Stimulated activated CD8-positive, alpha-beta memory T cell treated with anti-CD3 and anti-CD28 coated beads, Interleukin-2, amount 100 ng/mL, for 1 hour (primary cell): ENCODE data around the gene NEUROD2.

Experiments
- DNase-seq, 2 donors: peaks; one replicate each; pipeline ENCODE4 v3.0.0-alpha.2; 2020; ENCODE audit warnings: low read depth in 2 of 2

Gene NEUROD2

GRCh38 chr17:39580082-39580468, 27.6 kb downstream of the NEUROD2 start:
- no peak for DNase-seq

- no peak for DNase-seq
These were observed 28.2 kb downstream of the NEUROD2 start for GRCh38 chr17:39579318-39580081.

- DNase-seq, result no peak
These were observed 29.4 kb downstream of the NEUROD2 start for GRCh38 chr17:39578272-39578671.

GRCh38 chr17:39576187-39576586, 31.5 kb downstream of the NEUROD2 start:
- no peak for DNase-seq

GRCh38 chr17:39573447-39574298, 34.0 kb downstream of the NEUROD2 start:
- no peak for DNase-seq

- no peak for DNase-seq
These were observed 35.6 kb downstream of the NEUROD2 start for GRCh38 chr17:39572121-39572520.

GRCh38 chr17:39569126-39569525, 38.6 kb downstream of the NEUROD2 start:
- DNase-seq, result no peak

- no peak for DNase-seq
These were observed 39.0 kb downstream of the NEUROD2 start for GRCh38 chr17:39568702-39569101.

GRCh38 chr17:39566094-39566850, 41.4 kb downstream of the NEUROD2 start:
- no peak for DNase-seq

- DNase-seq, result no peak
These were observed 43.4 kb downstream of the NEUROD2 start for GRCh38 chr17:39564211-39564848.

- no peak for DNase-seq
These were observed 44.2 kb downstream of the NEUROD2 start for GRCh38 chr17:39563476-39563875.

GRCh38 chr17:39562976-39563375, 44.7 kb downstream of the NEUROD2 start:
- DNase-seq, result no peak

- no peak for DNase-seq
These were observed 45.3 kb downstream of the NEUROD2 start for GRCh38 chr17:39562395-39562794.

- DNase-seq, result no peak
These were observed 51.3 kb downstream of the NEUROD2 start for GRCh38 chr17:39556423-39556822.

- DNase-seq, result no peak
These were observed 52.4 kb downstream of the NEUROD2 start for GRCh38 chr17:39555368-39555767.
